ENCODE measurements around the gene GPBAR1. TPM values are rescaled to one million over a fixed set of nuclear protein-coding genes. Genes with fewer than 3 reads are reported as not detected.

GPBAR1 gene
- total and polyA plus RNA-seq, 9 of the 15 experiments (the other 6 are each of a cell fraction or from before 2014, with no cell fraction given) = not detected

DNA sequence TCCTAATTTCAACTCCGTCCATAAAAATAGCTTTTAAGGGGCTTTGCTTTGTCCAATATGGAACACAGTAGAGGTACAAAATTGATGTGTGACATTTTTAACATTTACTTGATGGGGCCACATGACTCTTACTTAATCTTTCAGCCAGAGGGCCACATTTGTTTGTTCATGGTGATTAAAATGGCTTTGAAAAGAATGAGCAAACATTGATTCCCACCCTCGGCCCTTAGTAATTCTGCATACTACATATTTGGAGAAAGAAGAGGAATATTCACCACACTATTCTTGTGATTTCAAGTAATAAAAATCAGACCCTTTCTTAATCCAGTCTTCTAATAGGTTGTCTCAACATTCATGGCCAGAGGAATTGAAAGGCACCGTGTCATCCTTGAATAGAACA, 26.3 kb upstream of the GPBAR1 start:
- no peak overlapping the region for H3K4me2 ChIP-seq (ENCODE audit: insufficient read depth, low read length)
- H3K9me1 ChIP-seq (ENCODE audit: control insufficient read depth, insufficient read depth, low read length) = no peaks in the 10 kb centered on the region
- ATAC-seq (no peak), FAIRE-seq (no peak), DNase-seq (ENCODE audit: extremely low read depth in 1 of 4, low spot score in 3 of 4) (no peak)
- ChIA-PET POLR2A (interaction anchor here (0.7 to 2.0 kb wide), 2 partner anchors 13 to 16 kb away, joined by 3 to 8 read pairs; no protein-coding TSS in a partner anchor), CTCF (ENCODE audit: low intra/inter-chr PET ratio) (no interaction called here)
- no peak overlapping the region for H2AFZ ChIP-seq (ENCODE audit: low read depth, low read length)
- TF ChIP-seq ZNF263 (CRISPR knock-in tag; IDR thresholded peaks at IDR 0.05; ENCODE audit: borderline replicate concordance) = no peak
- TF ChIP-seq CBFB (CRISPR knock-in tag; IDR thresholded peaks at IDR 0.05) = no peak
- TF ChIP-seq, protein P1, sequence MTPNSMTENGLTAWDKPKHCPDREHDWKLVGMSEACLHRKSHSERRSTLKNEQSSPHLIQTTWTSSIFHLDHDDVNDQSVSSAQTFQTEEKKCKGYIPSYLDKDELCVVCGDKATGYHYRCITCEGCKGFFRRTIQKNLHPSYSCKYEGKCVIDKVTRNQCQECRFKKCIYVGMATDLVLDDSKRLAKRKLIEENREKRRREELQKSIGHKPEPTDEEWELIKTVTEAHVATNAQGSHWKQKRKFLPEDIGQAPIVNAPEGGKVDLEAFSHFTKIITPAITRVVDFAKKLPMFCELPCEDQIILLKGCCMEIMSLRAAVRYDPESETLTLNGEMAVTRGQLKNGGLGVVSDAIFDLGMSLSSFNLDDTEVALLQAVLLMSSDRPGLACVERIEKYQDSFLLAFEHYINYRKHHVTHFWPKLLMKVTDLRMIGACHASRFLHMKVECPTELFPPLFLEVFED (CRISPR knock-in tag; conservative IDR thresholded peaks at IDR 0.05) = no peak
- TF ChIP-seq, protein P2, sequence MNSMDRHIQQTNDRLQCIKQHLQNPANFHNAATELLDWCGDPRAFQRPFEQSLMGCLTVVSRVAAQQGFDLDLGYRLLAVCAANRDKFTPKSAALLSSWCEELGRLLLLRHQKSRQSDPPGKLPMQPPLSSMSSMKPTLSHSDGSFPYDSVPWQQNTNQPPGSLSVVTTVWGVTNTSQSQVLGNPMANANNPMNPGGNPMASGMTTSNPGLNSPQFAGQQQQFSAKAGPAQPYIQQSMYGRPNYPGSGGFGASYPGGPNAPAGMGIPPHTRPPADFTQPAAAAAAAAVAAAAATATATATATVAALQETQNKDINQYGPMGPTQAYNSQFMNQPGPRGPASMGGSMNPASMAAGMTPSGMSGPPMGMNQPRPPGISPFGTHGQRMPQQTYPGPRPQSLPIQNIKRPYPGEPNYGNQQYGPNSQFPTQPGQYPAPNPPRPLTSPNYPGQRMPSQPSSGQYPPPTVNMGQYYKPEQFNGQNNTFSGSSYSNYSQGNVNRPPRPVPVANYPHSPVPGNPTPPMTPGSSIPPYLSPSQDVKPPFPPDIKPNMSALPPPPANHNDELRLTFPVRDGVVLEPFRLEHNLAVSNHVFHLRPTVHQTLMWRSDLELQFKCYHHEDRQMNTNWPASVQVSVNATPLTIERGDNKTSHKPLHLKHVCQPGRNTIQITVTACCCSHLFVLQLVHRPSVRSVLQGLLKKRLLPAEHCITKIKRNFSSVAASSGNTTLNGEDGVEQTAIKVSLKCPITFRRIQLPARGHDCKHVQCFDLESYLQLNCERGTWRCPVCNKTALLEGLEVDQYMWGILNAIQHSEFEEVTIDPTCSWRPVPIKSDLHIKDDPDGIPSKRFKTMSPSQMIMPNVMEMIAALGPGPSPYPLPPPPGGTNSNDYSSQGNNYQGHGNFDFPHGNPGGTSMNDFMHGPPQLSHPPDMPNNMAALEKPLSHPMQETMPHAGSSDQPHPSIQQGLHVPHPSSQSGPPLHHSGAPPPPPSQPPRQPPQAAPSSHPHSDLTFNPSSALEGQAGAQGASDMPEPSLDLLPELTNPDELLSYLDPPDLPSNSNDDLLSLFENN (IDR thresholded peaks at IDR 0.05; ENCODE audit: low read depth in 2 of 2, low read length in 2 of 2) = no peak
- no peak for TF ChIP-seq KLF10 (CRISPR knock-in tag; IDR thresholded peaks at IDR 0.05)
- no peak for TF ChIP-seq MCM7 (IDR thresholded peaks at IDR 0.05)
- no peak for TF ChIP-seq TEAD4 (IDR thresholded peaks at IDR 0.05; ENCODE audit: low read length)
- TF ChIP-seq TEAD4 (CRISPR knock-in tag; IDR thresholded peaks at IDR 0.05; ENCODE audit: borderline replicate concordance) = no peak
- TF ChIP-seq ZNF766 (CRISPR knock-in tag; conservative IDR thresholded peaks at IDR 0.05) = no peak
- TF ChIP-seq ZNF146 (CRISPR knock-in tag; IDR thresholded peaks at IDR 0.05; ENCODE audit: unreplicated experiment) = no peak
- in situ Hi-C loops (cut with MboI) (no loop called here), intact Hi-C loops (cut with micrococcal nuclease) (no loop called here)
- H3K36me3 ChIP-seq (ENCODE audit: control insufficient read depth, insufficient read depth, low read length) = peaks cover 80% of the 10 kb centered on the region
- BruUV-seq (replicated peaks) = TSS peak; percentile 12
- no peaks in the 10 kb centered on the region; a peak in 1 of 5 replicates for H3K4me1 ChIP-seq (replicated peaks in 1 of 2; ENCODE audit: control insufficient read depth in 2 of 2, insufficient read depth in 2 of 2, low read length in 2 of 2)
- H3K27ac ChIP-seq (ENCODE audit: extremely low read depth, low read depth, low read length) = no peak overlapping the region
- no peaks in the 10 kb centered on the region for H3K27me3 ChIP-seq (ENCODE audit: control insufficient read depth in 2 of 2, insufficient read depth in 2 of 2, low read length in 2 of 2)
- 56% methylated on average over 3 of the region's 3 CpGs for WGBS (ENCODE audit: insufficient coverage, low coverage, missing lambda C conversion rate)
- no peaks in the 10 kb centered on the region for H4K20me1 ChIP-seq (replicated peaks; ENCODE audit: control insufficient read depth, insufficient read depth, low read length)
- H3K79me2 ChIP-seq (ENCODE audit: control insufficient read depth, insufficient read depth, low read length) = no peaks in the 10 kb centered on the region
- no peaks in the 10 kb centered on the region for H3K9me3 ChIP-seq (replicated peaks; ENCODE audit: control insufficient read depth, insufficient read depth, low read depth, low read length)
- no peak overlapping the region for H3K9ac ChIP-seq (ENCODE audit: insufficient read depth in 1 of 2, low read depth in 2 of 2, low read length in 2 of 2)
- no peak overlapping the region for H3K4me3 ChIP-seq

Data from K562 (cell line).